ENCODE results near the gene MLANA.

- TF ChIP-seq, protein P1, sequence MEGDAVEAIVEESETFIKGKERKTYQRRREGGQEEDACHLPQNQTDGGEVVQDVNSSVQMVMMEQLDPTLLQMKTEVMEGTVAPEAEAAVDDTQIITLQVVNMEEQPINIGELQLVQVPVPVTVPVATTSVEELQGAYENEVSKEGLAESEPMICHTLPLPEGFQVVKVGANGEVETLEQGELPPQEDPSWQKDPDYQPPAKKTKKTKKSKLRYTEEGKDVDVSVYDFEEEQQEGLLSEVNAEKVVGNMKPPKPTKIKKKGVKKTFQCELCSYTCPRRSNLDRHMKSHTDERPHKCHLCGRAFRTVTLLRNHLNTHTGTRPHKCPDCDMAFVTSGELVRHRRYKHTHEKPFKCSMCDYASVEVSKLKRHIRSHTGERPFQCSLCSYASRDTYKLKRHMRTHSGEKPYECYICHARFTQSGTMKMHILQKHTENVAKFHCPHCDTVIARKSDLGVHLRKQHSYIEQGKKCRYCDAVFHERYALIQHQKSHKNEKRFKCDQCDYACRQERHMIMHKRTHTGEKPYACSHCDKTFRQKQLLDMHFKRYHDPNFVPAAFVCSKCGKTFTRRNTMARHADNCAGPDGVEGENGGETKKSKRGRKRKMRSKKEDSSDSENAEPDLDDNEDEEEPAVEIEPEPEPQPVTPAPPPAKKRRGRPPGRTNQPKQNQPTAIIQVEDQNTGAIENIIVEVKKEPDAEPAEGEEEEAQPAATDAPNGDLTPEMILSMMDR (conservative IDR thresholded peaks at IDR 0.05 in 1 of 2, IDR thresholded peaks at IDR 0.05 in 1 of 2; ENCODE audit: extremely low read depth in 1 of 2, insufficient read depth in 1 of 2, low read depth in 1 of 2, low read length in 2 of 2), result no peak
- no peak for TF ChIP-seq EZH2 (IDR thresholded peaks at IDR 0.05; ENCODE audit: borderline replicate concordance, low read length)
These were observed 5.1 kb downstream of the MLANA start for GRCh38 chr9:5895782-5896181.
